ENCODE results near the gene ZSCAN1.

The ZSCAN1 gene

DNA sequence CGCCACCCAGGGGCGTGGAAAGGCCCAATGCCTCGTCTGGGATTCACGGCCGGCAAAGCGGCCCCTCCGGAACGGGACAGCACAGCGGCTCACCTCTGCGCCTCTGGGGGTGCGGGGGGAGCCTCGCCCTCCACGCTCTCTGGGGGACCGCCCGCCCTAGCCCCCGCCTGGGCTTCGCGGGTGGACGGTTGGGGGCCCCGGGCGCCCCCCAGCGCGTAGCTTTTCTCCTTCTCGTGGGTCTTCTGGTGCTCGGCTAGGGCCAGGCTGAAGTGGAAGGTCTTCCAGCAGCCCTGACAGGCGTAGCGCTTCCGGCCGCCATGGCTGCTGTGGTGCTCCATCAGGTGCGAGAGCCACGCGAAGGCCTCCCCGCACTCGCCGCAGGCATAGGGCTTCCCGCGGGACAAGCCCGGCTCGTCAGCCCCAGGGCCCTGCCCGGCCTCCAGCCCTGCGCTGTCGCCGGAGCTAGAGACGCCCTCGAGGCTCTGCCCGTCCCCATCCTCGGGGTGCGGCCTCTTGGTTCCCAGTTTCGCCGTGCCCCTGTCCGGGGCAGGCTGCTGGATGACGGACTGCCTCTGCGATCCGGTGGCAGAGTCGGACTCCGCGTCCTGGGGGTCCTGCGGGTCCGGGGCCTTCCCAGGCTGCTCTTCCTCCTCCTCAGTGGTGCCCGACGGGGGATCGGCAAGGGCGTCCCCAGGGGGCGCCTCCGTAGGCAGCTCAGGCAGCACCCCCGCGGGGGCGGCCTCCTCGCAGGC lies 50.9 kb downstream of the ZSCAN1 start:
- no peak for DNase-seq

- DNase-seq, result no peak
These were observed 51.6 kb downstream of the ZSCAN1 start for GRCh38 chr19:58085348-58085875.

DNA sequence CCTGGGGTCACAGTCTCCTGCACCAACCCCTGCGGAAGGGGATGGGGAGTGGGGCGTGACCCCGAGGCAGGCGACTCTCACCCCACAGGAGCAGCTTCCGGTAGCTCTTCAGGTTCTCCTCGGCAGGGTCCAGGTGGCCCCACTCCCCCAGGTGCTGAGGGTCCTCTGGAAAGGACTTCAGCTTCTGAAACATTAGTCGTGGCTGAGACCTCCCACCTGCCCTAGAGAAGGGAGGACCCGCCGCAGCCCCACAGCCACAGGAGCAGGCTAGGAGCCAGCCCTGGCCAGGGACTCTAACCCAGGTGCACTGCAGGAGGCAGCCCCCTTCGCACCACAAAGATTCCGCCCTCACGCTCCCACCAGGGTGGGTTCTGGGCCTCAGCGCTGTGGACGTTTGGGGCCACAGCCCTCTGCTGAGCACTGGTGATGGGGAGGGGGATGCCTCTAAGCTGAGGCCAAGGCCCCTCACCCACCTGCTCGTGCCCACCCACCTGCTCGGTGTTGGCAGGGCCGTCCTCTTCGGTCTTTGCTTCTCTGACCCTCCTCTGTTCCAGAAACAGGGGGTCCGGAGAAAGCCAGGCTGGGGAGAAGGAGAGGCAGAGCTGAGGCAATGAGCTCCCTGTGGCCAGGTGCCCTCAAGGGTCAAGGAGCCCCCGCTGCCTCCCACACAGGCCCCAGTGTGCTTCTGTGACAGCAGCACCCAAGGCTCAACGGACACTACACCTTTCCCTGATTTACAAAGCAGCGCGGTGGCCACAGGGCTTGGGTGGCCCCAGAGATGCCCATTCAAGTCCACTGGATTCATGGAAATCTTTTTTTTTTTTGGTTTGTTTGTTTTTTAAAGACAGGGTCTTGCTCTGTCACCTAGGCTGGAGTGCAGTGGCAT lies 53.2 kb downstream of the ZSCAN1 start:
- DNase-seq, result no peak

DNA sequence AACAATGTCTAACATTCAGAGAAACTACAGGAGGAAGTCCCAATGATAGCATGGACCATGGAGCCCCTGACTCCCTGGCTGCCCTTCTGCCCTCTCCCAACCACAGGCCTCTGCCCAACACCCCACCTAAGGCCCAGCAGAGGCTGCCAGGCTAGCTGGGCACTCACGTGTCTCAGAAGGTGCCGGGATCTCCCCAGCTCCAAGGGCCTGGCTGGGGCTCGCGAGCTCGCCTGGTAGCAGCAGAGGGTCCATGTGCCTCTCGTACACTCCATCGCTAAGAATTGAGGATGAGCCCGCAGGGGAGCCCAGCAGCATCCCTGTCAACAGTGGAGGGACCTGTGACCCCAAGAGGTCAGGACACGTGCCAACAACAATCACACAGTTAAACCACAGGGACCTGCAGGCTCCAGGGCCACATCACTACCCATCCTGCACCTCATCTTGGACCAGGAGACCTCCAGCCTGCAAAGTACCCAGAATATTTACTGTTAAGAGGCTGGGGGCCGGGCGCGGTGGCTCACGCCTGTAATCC lies 54.8 kb downstream of the ZSCAN1 start:
- DNase-seq, result no peak

GRCh38 chr19:58089846-58090245 lies 56.0 kb downstream of the ZSCAN1 start:
- DNase-seq, result no peak

GRCh38 chr19:58091251-58091995 lies 57.6 kb downstream of the ZSCAN1 start:
- DNase-seq, result no peak

GRCh38 chr19:58093071-58093470 lies 59.2 kb downstream of the ZSCAN1 start:
- no peak for DNase-seq

- DNase-seq, result no peak
These were observed 61.5 kb downstream of the ZSCAN1 start for GRCh38 chr19:58095328-58095727.

DNA sequence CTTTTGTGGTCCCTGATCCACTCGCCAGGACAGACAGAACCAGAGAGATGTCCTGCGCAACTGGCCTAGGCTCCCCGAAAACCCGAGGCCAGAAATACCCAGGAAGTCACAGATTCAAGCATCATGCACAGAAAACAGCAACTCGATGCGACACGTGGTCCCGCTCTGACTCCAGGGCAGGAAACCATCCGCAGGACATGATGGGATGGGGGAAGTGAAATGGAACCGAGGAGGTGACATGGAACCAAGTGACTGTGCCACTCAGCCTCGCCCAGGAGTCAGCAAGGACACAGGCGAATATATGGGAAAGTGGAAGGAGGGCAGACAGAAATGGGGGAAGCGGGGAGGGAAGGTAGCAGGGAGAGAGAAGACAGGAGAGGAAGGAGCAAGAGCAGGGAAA lies 63.1 kb downstream of the ZSCAN1 start:
- DNase-seq, result no peak

- no peak for DNase-seq
These were observed 63.5 kb downstream of the ZSCAN1 start for GRCh38 chr19:58097349-58097748.

DNA sequence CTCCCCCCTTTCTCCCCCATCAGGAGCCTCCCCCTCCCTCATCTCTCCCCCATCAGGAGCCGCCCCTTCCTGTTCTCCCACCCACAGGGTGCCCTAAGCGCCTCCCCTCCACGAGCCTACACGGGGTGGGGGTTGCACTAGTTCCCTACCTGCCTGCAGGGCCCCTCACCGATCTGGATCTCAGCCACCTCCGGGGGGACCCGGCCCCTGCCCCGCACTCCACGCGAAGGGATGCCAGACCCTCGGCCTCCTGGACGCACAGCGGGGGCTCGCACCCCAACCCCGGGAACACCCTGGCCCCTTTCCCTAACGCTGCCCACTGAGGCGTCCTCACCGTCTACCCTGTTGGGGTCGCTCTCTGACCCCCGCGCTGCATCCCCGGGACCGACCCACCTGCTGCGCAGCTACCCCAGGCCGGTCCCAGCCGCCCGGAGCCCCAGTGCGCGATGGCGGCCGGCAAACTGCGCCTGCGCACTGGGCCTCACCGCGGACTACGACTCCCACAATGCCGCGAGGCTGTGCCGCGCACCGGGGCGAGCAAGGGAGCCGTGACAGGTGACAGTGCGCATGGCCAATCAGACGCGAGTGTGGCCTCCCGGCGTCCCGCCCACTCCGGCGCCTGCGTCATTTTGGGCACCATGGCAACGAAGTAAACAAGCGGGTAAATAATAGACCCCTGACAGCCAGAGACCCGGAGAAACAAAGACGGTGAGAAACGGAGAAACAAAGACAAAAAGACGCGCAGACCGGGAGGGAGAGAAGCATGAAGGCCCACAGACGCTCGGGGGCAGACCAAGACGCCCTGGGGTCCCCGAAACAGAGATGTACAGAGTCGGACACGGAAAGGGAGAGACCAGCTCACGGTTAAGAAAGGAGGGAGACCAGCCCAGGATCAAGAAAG lies 64.2 kb downstream of the ZSCAN1 start, which contains the start of gene ZSCAN18:
Gene ZSCAN18, minus strand, starts transcription at position 451 of the 901 bp plus-strand sequence. CDS start 7,964 bp downstream, outside the sequence.
- DNase-seq, result peak; percentile 95

DNA sequence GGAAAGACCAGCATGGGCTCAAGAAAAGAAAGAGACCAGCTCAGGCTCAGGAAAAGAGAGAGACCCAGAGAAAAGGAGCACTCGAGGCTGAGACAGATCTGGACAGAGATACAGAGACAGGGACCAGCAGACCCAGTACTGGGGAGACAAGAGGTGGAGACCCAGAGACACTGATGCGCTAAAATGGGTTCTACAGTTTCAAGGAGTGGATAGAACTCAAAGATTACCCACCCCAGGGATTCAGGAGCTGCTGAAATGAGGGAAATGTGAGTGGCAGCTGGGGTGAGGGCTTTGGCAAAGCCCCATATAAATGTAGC lies 64.8 kb downstream of the ZSCAN1 start:
- DNase-seq, result no peak

Measured in T-helper 9 cell (primary cell).